H9 (cell line): ENCODE results near the gene AQP12A. TPM values are rescaled to one million over a fixed set of nuclear protein-coding genes. Genes with fewer than 3 reads are reported as not detected.

Experiments used
- DNase-seq: peaks from one replicate; pipeline ENCODE4 v3.0.0-alpha.2; 2017
- H2AFZ ChIP-seq: one replicate; pipeline ENCODE4 v1.6.1; 2013; ENCODE audit warnings: mild to moderate bottlenecking, low read length, control low read depth, moderate library complexity
- H2AK5ac ChIP-seq: 2 replicates; pipeline ENCODE4 v1.6.1; 2013; ENCODE audit warnings: low read length, control low read depth, mixed read lengths; ENCODE audit not compliant: insufficient read length
- H2BK120ac ChIP-seq: one replicate; pipeline ENCODE4 v1.6.1; 2013; ENCODE audit warnings: low read depth, mild to moderate bottlenecking, low read length, control low read depth, inconsistent platforms; ENCODE audit not compliant: poor library complexity, severe bottlenecking
- H2BK12ac ChIP-seq: 2 replicates; pipeline ENCODE4 v1.6.1; 2013; ENCODE audit warnings: low read length, control low read depth, mixed read lengths, low read depth; ENCODE audit not compliant: insufficient read length
- H2BK15ac ChIP-seq: 2 replicates; pipeline ENCODE4 v1.6.1; 2013; ENCODE audit warnings: low read depth, low read length, control low read depth
- H2BK20ac ChIP-seq: one replicate; pipeline ENCODE4 v1.6.1; 2013; ENCODE audit warnings: low read depth, mild to moderate bottlenecking, low read length, control low read depth, inconsistent platforms; ENCODE audit not compliant: poor library complexity, severe bottlenecking
- H2BK5ac ChIP-seq: 2 replicates; pipeline ENCODE4 v1.6.1; 2013; ENCODE audit warnings: low read length, control low read depth, mixed read lengths; ENCODE audit not compliant: insufficient read length
- H3K14ac ChIP-seq: 2 replicates; pipeline ENCODE4 v1.6.1; 2013; ENCODE audit warnings: low read length, control low read depth; ENCODE audit not compliant: insufficient read depth
- H3K18ac ChIP-seq: 2 replicates; pipeline ENCODE4 v1.6.1; 2013; ENCODE audit warnings: low read depth, mild to moderate bottlenecking, mixed read lengths, low read length, control low read depth; ENCODE audit not compliant: insufficient read length
- H3K23ac ChIP-seq: 2 replicates; pipeline ENCODE4 v1.6.1; 2013; ENCODE audit warnings: low read length, control low read depth, mixed read lengths, low read depth; ENCODE audit not compliant: insufficient read length
- H3K23me2 ChIP-seq: 2 replicates; pipeline ENCODE4 v1.6.1; 2013; ENCODE audit warnings: low read depth, mild to moderate bottlenecking, mixed read lengths, low read length, control low read depth; ENCODE audit not compliant: insufficient read length, poor library complexity, severe bottlenecking
- H3K27ac ChIP-seq: 2 replicates; pipeline ENCODE4 v1.5.1; 2013; ENCODE audit warnings: low read length, control low read depth, mixed read lengths, low read depth; ENCODE audit not compliant: insufficient read length
- H3K27me3 ChIP-seq: 2 replicates; pipeline ENCODE4 v1.6.1; 2013; ENCODE audit warnings: low read length, control low read depth, inconsistent platforms; ENCODE audit not compliant: insufficient read depth
- H3K4ac ChIP-seq: 2 replicates; pipeline ENCODE4 v1.6.1; 2013; ENCODE audit warnings: low read depth, mild to moderate bottlenecking, control low read depth, inconsistent platforms, low read length, moderate library complexity
- H3K4me1 ChIP-seq: 2 replicates; pipeline ENCODE4 v1.6.1; 2013; ENCODE audit warnings: low read length, control low read depth, inconsistent platforms; ENCODE audit not compliant: insufficient read depth
- H3K4me2 ChIP-seq: 2 replicates; pipeline ENCODE4 v1.6.1; 2013; ENCODE audit warnings: low read length, control low read depth, mixed read lengths; ENCODE audit not compliant: insufficient read length, insufficient read depth
- H3K56ac ChIP-seq: 2 replicates; pipeline ENCODE4 v1.6.1; 2013; ENCODE audit warnings: low read depth, mild to moderate bottlenecking, mixed read lengths, low read length, control low read depth; ENCODE audit not compliant: insufficient read length
- H3K79me1 ChIP-seq: 2 replicates; pipeline ENCODE4 v1.6.1; 2013; ENCODE audit warnings: low read depth, mild to moderate bottlenecking, moderate library complexity, low read length, control low read depth, inconsistent platforms; ENCODE audit not compliant: insufficient read depth, poor library complexity, severe bottlenecking
- H3K79me2 ChIP-seq: 2 replicates; pipeline ENCODE4 v1.6.1; 2013; ENCODE audit warnings: low read length, control low read depth, inconsistent platforms; ENCODE audit not compliant: insufficient read depth
- H3K9ac ChIP-seq: 2 replicates; pipeline ENCODE4 v1.6.1; 2013; ENCODE audit warnings: low read length, control low read depth, mixed read lengths; ENCODE audit not compliant: insufficient read length; ENCODE audit errors: extremely low read depth
- H3K9me3 ChIP-seq: one replicate; pipeline ENCODE4 v1.6.1; 2013; ENCODE audit warnings: low read depth, low read length, inconsistent platforms; ENCODE audit not compliant: control insufficient read depth
- H3T11ph ChIP-seq: one replicate; pipeline ENCODE4 v1.6.1; 2013; ENCODE audit warnings: mild to moderate bottlenecking, low read length, control low read depth, inconsistent platforms
- H4K20me1 ChIP-seq: one replicate; pipeline ENCODE4 v1.6.1; 2013; ENCODE audit not compliant: control insufficient read depth, insufficient read length, insufficient read depth
- H4K5ac ChIP-seq: 2 replicates; pipeline ENCODE4 v1.6.1; 2013; ENCODE audit warnings: low read depth, mild to moderate bottlenecking, mixed read lengths, low read length, control low read depth; ENCODE audit not compliant: insufficient read length
- H4K8ac ChIP-seq: replicated peaks from 2 replicates; pipeline ENCODE4 v1.6.1; 2013; ENCODE audit warnings: low read length, control low read depth, mixed read lengths, low read depth; ENCODE audit not compliant: insufficient read length
- H4K91ac ChIP-seq: 2 replicates; pipeline ENCODE4 v1.6.1; 2013; ENCODE audit warnings: low read depth, mild to moderate bottlenecking, moderate library complexity, mixed read lengths, low read length, control low read depth; ENCODE audit not compliant: insufficient read length
- H3K27ac Mint-ChIP-seq, 3 experiments: 2 replicates in 2 of 3; 3 replicates in 1 of 3; pipeline ENCODE4 v1.8.0; 2020 to 2021; ENCODE audit warnings: mixed read lengths in 3 of 3, mild to moderate bottlenecking in 1 of 3, moderate library complexity in 1 of 3
- H3K27me3 Mint-ChIP-seq: 2 replicates; pipeline ENCODE4 v1.8.0; 2021; ENCODE audit warnings: low read depth, mild to moderate bottlenecking, moderate library complexity, mixed read lengths
- H3K36me3 Mint-ChIP-seq, 3 experiments: 2 replicates in 2 of 3; 3 replicates in 1 of 3; pipeline ENCODE4 v1.8.0; 2020 to 2021; ENCODE audit warnings: low read depth in 3 of 3, mixed read lengths in 3 of 3; ENCODE audit not compliant: insufficient read depth in 1 of 3
- H3K4me1 Mint-ChIP-seq, 2 experiments: 2 replicates each; pipeline ENCODE4 v1.8.0; 2020; ENCODE audit warnings: mixed read lengths in 2 of 2
- H3K4me3 Mint-ChIP-seq, 2 experiments: 2 replicates in 1 of 2; 3 replicates in 1 of 2; pipeline ENCODE4 v1.8.0; 2020 to 2021; ENCODE audit warnings: mild to moderate bottlenecking in 2 of 2, mixed read lengths in 2 of 2, moderate library complexity in 1 of 2
- H3K9me3 Mint-ChIP-seq, 2 experiments: 2 replicates in 1 of 2; 3 replicates in 1 of 2; pipeline ENCODE4 v1.8.0; 2020; ENCODE audit warnings: mild to moderate bottlenecking in 2 of 2, mixed read lengths in 2 of 2, moderate library complexity in 1 of 2
- CTCF ChIP-seq: fragments of 200-600 bp; sonication (generic); conservative IDR thresholded peaks from 3 replicates; pipeline ENCODE4 v1.8.0; 2021; ENCODE audit warnings: antibody characterized with exemption, mild to moderate bottlenecking
- WGBS: extraction: QIAGEN DNeasy Blood & Tissue Kit; methylation state at CpG from one replicate; pipeline ENCODE4 v1.1.7; 2013; ENCODE audit warnings: missing lambda C conversion rate, low lambda C conversion rate, mixed read lengths; ENCODE audit not compliant: insufficient read length; ENCODE audit errors: extremely low coverage; 5-methylcytosine and 5-hydroxymethylcytosine counted together
- total RNA-seq: library from RNA; stranded (reverse); gene quantifications from 2 replicates; pipeline ENCODE4 v1.2.1, GENCODE V29; 2021

The AQP12A gene
- total RNA-seq, 1 experiment from 2014 or later = not detected

- H3K79me2 ChIP-seq = no peaks in the 10 kb centered on the region
- no peak overlapping the region for H2AFZ ChIP-seq
- H3K9ac ChIP-seq = no peak overlapping the region
- Mint-ChIP-seq H3K4me3 (no peak overlapping the region), H3K27ac (no peak overlapping the region), H3K27me3 (no peaks in the 10 kb centered on the region; the same call in 1 of the 2 replicates), H3K9me3 (no peaks in the 10 kb centered on the region), H3K36me3 (no peaks in the 10 kb centered on the region), H3K4me1 (peaks cover 0 to 7% of the 10 kb centered on the region in 2 experiments; a peak in 3 of 4 replicates)
- no peak overlapping the region for H3K4ac ChIP-seq
- no peak overlapping the region for H2BK120ac ChIP-seq
- H3K27me3 ChIP-seq = no peaks in the 10 kb centered on the region
- no peak for DNase-seq
- H3K4me1 ChIP-seq = no peaks in the 10 kb centered on the region
- H3K23ac ChIP-seq = no peak overlapping the region
- H3K4me2 ChIP-seq = no peak overlapping the region
- H4K8ac ChIP-seq = no peak overlapping the region
- H2BK15ac ChIP-seq = no peak overlapping the region
- H4K20me1 ChIP-seq = no peaks in the 10 kb centered on the region
- no peak overlapping the region for H4K5ac ChIP-seq
- no peaks in the 10 kb centered on the region for H3K9me3 ChIP-seq
- no peak overlapping the region for H3K14ac ChIP-seq
- no peak overlapping the region for H2BK20ac ChIP-seq
- H3K23me2 ChIP-seq = no peaks in the 10 kb centered on the region
- no peak overlapping the region for H4K91ac ChIP-seq
- TF ChIP-seq CTCF = no peak
- no peak overlapping the region for H3T11ph ChIP-seq
- H3K18ac ChIP-seq = no peak overlapping the region
- no peaks in the 10 kb centered on the region for H3K79me1 ChIP-seq
- no peak overlapping the region for H3K27ac ChIP-seq
- no CpG with 5 or more reads among the region's 6 CpGs for WGBS
- H3K56ac ChIP-seq = no peak overlapping the region
- no peak overlapping the region for H2BK12ac ChIP-seq
- H2AK5ac ChIP-seq = no peak overlapping the region
- no peak overlapping the region for H2BK5ac ChIP-seq
These were observed 5.2 kb upstream of the AQP12A start for GRCh38 chr2:240686460-240686859.
